ENCODE data around the gene SYNE4.

DNA sequence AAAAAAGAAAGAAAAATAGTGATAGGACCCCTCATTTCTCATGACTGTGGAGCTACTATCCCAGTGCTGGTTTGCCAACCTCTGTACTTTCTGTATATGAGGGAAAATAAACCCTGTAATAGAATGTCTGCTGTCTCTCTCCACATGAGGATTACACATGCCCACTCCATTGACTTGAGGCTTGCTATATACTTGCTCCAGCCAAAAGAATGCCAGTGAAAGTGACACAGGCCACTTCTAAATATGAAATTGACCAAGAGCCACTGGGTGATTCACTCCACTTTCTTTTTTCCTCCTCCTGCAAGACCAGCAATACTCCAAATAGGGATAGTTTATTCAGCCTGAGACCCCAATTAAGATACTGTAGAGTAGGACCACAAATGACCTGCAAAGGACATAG, 39.2 kb upstream of the SYNE4 start:
- TF ChIP-seq, protein P1, sequence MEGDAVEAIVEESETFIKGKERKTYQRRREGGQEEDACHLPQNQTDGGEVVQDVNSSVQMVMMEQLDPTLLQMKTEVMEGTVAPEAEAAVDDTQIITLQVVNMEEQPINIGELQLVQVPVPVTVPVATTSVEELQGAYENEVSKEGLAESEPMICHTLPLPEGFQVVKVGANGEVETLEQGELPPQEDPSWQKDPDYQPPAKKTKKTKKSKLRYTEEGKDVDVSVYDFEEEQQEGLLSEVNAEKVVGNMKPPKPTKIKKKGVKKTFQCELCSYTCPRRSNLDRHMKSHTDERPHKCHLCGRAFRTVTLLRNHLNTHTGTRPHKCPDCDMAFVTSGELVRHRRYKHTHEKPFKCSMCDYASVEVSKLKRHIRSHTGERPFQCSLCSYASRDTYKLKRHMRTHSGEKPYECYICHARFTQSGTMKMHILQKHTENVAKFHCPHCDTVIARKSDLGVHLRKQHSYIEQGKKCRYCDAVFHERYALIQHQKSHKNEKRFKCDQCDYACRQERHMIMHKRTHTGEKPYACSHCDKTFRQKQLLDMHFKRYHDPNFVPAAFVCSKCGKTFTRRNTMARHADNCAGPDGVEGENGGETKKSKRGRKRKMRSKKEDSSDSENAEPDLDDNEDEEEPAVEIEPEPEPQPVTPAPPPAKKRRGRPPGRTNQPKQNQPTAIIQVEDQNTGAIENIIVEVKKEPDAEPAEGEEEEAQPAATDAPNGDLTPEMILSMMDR (IDR thresholded peaks at IDR 0.05), result no peak
- no peak for TF ChIP-seq POLR2A (IDR thresholded peaks at IDR 0.05)
- TF ChIP-seq POLR2AphosphoS5 (IDR thresholded peaks at IDR 0.05), result no peak

Measured in prostate gland (tissue), 2 donors.